T-helper 17 cell (primary cell): ENCODE results near the gene CCNJL. TPM values are rescaled to one million over a fixed set of nuclear protein-coding genes. Genes with fewer than 3 reads are reported as not detected.
A peak's percentile ranks its signal among the peaks of the same experiment; 100 is the strongest.

Source experiments
- ATAC-seq: fragments of 150-1000 bp; cut with Tn5 transposase; 2 replicates; pipeline ENCODE4 v1.10.0; 2021; ENCODE audit warnings: mild to moderate bottlenecking, moderate library complexity
- DNase-seq, 3 donors: peaks; one replicate each; pipeline versions ENCODE4 v3.0.0 to v3.0.0-alpha.2; 2020 to 2021
- H3K9me3 ChIP-seq: one replicate; pipeline ENCODE4 v1.7.0; 2013; ENCODE audit warnings: low read length, mild to moderate bottlenecking; ENCODE audit not compliant: control insufficient read depth, poor library complexity, severe bottlenecking
- H3K27ac Mint-ChIP-seq: one replicate; pipeline ENCODE4 v1.8.0; 2022; ENCODE audit warnings: mild to moderate bottlenecking, moderate library complexity, mixed read lengths
- H3K27me3 Mint-ChIP-seq: one replicate; pipeline ENCODE4 v1.8.0; 2022; ENCODE audit warnings: mixed read lengths
- H3K36me3 Mint-ChIP-seq: one replicate; pipeline ENCODE4 v1.8.0; 2022; ENCODE audit warnings: low read depth, mixed read lengths
- H3K4me1 Mint-ChIP-seq: one replicate; pipeline ENCODE4 v1.8.0; 2022; ENCODE audit warnings: mild to moderate bottlenecking, mixed read lengths
- H3K4me3 Mint-ChIP-seq: one replicate; pipeline ENCODE4 v1.8.0; 2022; ENCODE audit warnings: mild to moderate bottlenecking, moderate library complexity, mixed read lengths
- total RNA-seq, 4 donors: library from RNA in 2 of 4; stranded (reverse) in 2 of 4; gene quantifications; one replicate each; pipeline ENCODE4 v1.2.3 and lab custom pipeline; 2022 to 2026

CCNJL gene
- total RNA-seq, 2 donors from 2014 or later, result 1.5 TPM; not detected in 1

GRCh38 chr5:160317434-160317833 is 5.1 kb upstream of the CCNJL start:
- no peak overlapping the region for H3K4me3 Mint-ChIP-seq
- H3K36me3 Mint-ChIP-seq, result peaks cover 5% of the 10 kb centered on the region
- no peaks in the 10 kb centered on the region for H3K9me3 ChIP-seq
- ATAC-seq, result no peak
- no peak overlapping the region for H3K27ac Mint-ChIP-seq
- peaks cover 68% of the 10 kb centered on the region for H3K27me3 Mint-ChIP-seq
- peaks cover 8% of the 10 kb centered on the region for H3K4me1 Mint-ChIP-seq
- no peak for DNase-seq

GRCh38 chr5:160315968-160316367 is 3.6 kb upstream of the CCNJL start:
- H3K4me3 Mint-ChIP-seq, result no peak overlapping the region
- H3K4me1 Mint-ChIP-seq, result peaks cover 6% of the 10 kb centered on the region
- no peak for DNase-seq
- ATAC-seq, result no peak
- H3K27ac Mint-ChIP-seq, result no peak overlapping the region
- H3K36me3 Mint-ChIP-seq, result peaks cover 4% of the 10 kb centered on the region
- peaks cover 67% of the 10 kb centered on the region for H3K27me3 Mint-ChIP-seq
- H3K9me3 ChIP-seq, result no peaks in the 10 kb centered on the region

GRCh38 chr5:160312960-160313727 is 780 bp upstream of the CCNJL start:
- Mint-ChIP-seq H3K36me3 (peaks cover 5% of the 10 kb centered on the region), H3K27me3 (peaks cover 79% of the 10 kb centered on the region), H3K4me1 (peaks cover 5% of the 10 kb centered on the region), H3K4me3 (peak overlapping the region; percentile 82), H3K27ac (no peak overlapping the region)
- DNase-seq (no peak), ATAC-seq (no peak)
- no peaks in the 10 kb centered on the region for H3K9me3 ChIP-seq

GRCh38 chr5:160311491-160312133 is 752 bp downstream of the CCNJL start:
- Mint-ChIP-seq H3K27me3 (peaks cover 83% of the 10 kb centered on the region), H3K36me3 (peaks cover 5% of the 10 kb centered on the region), H3K27ac (no peak overlapping the region), H3K4me3 (peak overlapping the region; percentile 45), H3K4me1 (peaks cover 5% of the 10 kb centered on the region)
- H3K9me3 ChIP-seq, result no peaks in the 10 kb centered on the region
- DNase-seq (no peak), ATAC-seq (no peak)

GRCh38 chr5:160310552-160311295 is 1.6 kb downstream of the CCNJL start:
- DNase-seq, result no peak
- Mint-ChIP-seq H3K4me1 (peaks cover 5% of the 10 kb centered on the region), H3K4me3 (no peak overlapping the region), H3K36me3 (peaks cover 5% of the 10 kb centered on the region), H3K27ac (no peak overlapping the region), H3K27me3 (peaks cover 74% of the 10 kb centered on the region)
- no peaks in the 10 kb centered on the region for H3K9me3 ChIP-seq
- ATAC-seq, result no peak

GRCh38 chr5:160310140-160310539 is 2.2 kb downstream of the CCNJL start:
- no peak overlapping the region for H3K4me3 Mint-ChIP-seq
- H3K36me3 Mint-ChIP-seq, result peaks cover 5% of the 10 kb centered on the region
- ATAC-seq (no peak), DNase-seq (no peak)
- peaks cover 5% of the 10 kb centered on the region for H3K4me1 Mint-ChIP-seq
- H3K27me3 Mint-ChIP-seq, result peaks cover 76% of the 10 kb centered on the region
- H3K27ac Mint-ChIP-seq, result no peak overlapping the region
- no peaks in the 10 kb centered on the region for H3K9me3 ChIP-seq

GRCh38 chr5:160306696-160307095 is 5.7 kb downstream of the CCNJL start:
- DNase-seq (no peak), ATAC-seq (no peak)
- Mint-ChIP-seq H3K36me3 (peaks cover 2% of the 10 kb centered on the region), H3K4me1 (no peaks in the 10 kb centered on the region), H3K27me3 (peaks cover 64% of the 10 kb centered on the region), H3K27ac (no peak overlapping the region), H3K4me3 (no peak overlapping the region)
- H3K9me3 ChIP-seq, result no peaks in the 10 kb centered on the region

- Mint-ChIP-seq H3K4me1 (no peaks in the 10 kb centered on the region), H3K36me3 (peaks cover 2% of the 10 kb centered on the region), H3K27ac (no peak overlapping the region), H3K4me3 (no peak overlapping the region), H3K27me3 (peaks cover 56% of the 10 kb centered on the region)
- ATAC-seq (no peak), DNase-seq (no peak)
- no peaks in the 10 kb centered on the region for H3K9me3 ChIP-seq
Observed at GRCh38 chr5:160305319-160305718, 7.0 kb downstream of the CCNJL start.

GRCh38 chr5:160303690-160304089 is 8.7 kb downstream of the CCNJL start:
- Mint-ChIP-seq H3K4me3 (no peak overlapping the region), H3K4me1 (no peaks in the 10 kb centered on the region), H3K27ac (no peak overlapping the region), H3K27me3 (peaks cover 51% of the 10 kb centered on the region), H3K36me3 (peaks cover 2% of the 10 kb centered on the region)
- DNase-seq (no peak), ATAC-seq (no peak)
- no peaks in the 10 kb centered on the region for H3K9me3 ChIP-seq

GRCh38 chr5:160298189-160298588 is 14.2 kb downstream of the CCNJL start:
- ATAC-seq, result no peak
- DNase-seq, result no peak
- H3K27ac Mint-ChIP-seq, result no peak overlapping the region
- H3K4me1 Mint-ChIP-seq, result no peaks in the 10 kb centered on the region
- H3K27me3 Mint-ChIP-seq, result peaks cover 31% of the 10 kb centered on the region
- H3K4me3 Mint-ChIP-seq, result no peak overlapping the region
- no peaks in the 10 kb centered on the region for H3K9me3 ChIP-seq
- H3K36me3 Mint-ChIP-seq, result no peaks in the 10 kb centered on the region

GRCh38 chr5:160297776-160298175 is 14.6 kb downstream of the CCNJL start:
- DNase-seq, result no peak
- no peak overlapping the region for H3K4me3 Mint-ChIP-seq
- H3K27ac Mint-ChIP-seq, result no peak overlapping the region
- H3K27me3 Mint-ChIP-seq, result peaks cover 31% of the 10 kb centered on the region
- no peaks in the 10 kb centered on the region for H3K36me3 Mint-ChIP-seq
- no peak for ATAC-seq
- H3K4me1 Mint-ChIP-seq, result no peaks in the 10 kb centered on the region
- H3K9me3 ChIP-seq, result no peaks in the 10 kb centered on the region

- Mint-ChIP-seq H3K4me1 (peaks cover under 1% of the 10 kb centered on the region), H3K27ac (no peak overlapping the region), H3K36me3 (no peaks in the 10 kb centered on the region), H3K27me3 (peaks cover 31% of the 10 kb centered on the region), H3K4me3 (no peak overlapping the region)
- no peak for ATAC-seq
- no peaks in the 10 kb centered on the region for H3K9me3 ChIP-seq
- DNase-seq, result no peak
Observed at GRCh38 chr5:160297004-160297403, 15.4 kb downstream of the CCNJL start.

- Mint-ChIP-seq H3K36me3 (no peaks in the 10 kb centered on the region), H3K4me3 (no peak overlapping the region), H3K4me1 (peaks cover 2% of the 10 kb centered on the region), H3K27me3 (peaks cover 31% of the 10 kb centered on the region), H3K27ac (no peak overlapping the region)
- no peaks in the 10 kb centered on the region for H3K9me3 ChIP-seq
- ATAC-seq (no peak), DNase-seq (no peak)
Observed at GRCh38 chr5:160296496-160296895, 15.9 kb downstream of the CCNJL start.
